HepG2 (cell line): ENCODE results near the gene HACD2. TPM values are rescaled to one million over a fixed set of nuclear protein-coding genes. Genes with fewer than 3 reads are reported as not detected.

Experiments used
- ATAC-seq: fragments of 200-7000 bp; cut with Tn5 transposase; 3 replicates; pipeline ENCODE4 v1.9.1; 2020; ENCODE audit warnings: mild to moderate bottlenecking, moderate library complexity
- BruUV-seq: library from RNA; stranded (reverse); fragments of 400-500 nt; replicated peaks from 2 replicates; lab custom pipeline; 2021; lab: Mats Ljungman, UMichigan
- CTCF ChIA-PET: fragments of 300-600 bp; formaldehyde crosslinking; extraction: SDS; loops from one replicate; lab custom pipeline; 2021; ENCODE audit warnings: low total read pairs, inconsistent platforms, low intra/inter-chr PET ratio; lab: Yijun Ruan, JAX
- POLR2A ChIA-PET: fragments of 350-600 bp; sonication (Branson Sonifier 250); formaldehyde crosslinking; loops from one replicate; lab custom pipeline; 2020; ENCODE audit warnings: antibody characterized with exemption, inconsistent platforms; lab: Yijun Ruan, JAX
- DNase-seq: peaks from one replicate; pipeline ENCODE4 v3.0.0-alpha.2; 2015; ENCODE audit warnings: low spot score
- FAIRE-seq: peaks from 3 replicates; lab custom pipeline; 2011; peaks lifted over from hg19 to GRCh38; lab: Jason Lieb, UNC
- H2AFZ ChIP-seq: one replicate; pipeline ENCODE4 v1.6.1; 2011; ENCODE audit warnings: low read length, inconsistent platforms
- H3K27ac ChIP-seq: fragments of 300-600 bp; 3 replicates; pipeline ENCODE4 v1.8.0; 2011; ENCODE audit warnings: mixed run types, mild to moderate bottlenecking, mixed read lengths, low read length, inconsistent platforms; ENCODE audit not compliant: insufficient read depth; ENCODE audit errors: extremely low read length
- H3K27me3 ChIP-seq, 2 experiments: fragments of 200-600 bp in 1 of 2; 2 replicates in 1 of 2; 3 replicates in 1 of 2; pipeline versions ENCODE4 v1.6.0 to v1.8.0; 2011; ENCODE audit warnings: low read length in 2 of 2, mild to moderate bottlenecking in 2 of 2, moderate library complexity in 2 of 2, inconsistent platforms in 1 of 2; ENCODE audit not compliant: insufficient read depth in 2 of 2, control insufficient read depth in 1 of 2
- H3K36me3 ChIP-seq, 2 experiments: fragments of 200-600 bp in 1 of 2; replicated peaks in 1 of 2; 2 replicates in 1 of 2; 3 replicates in 1 of 2; pipeline versions ENCODE4 v1.5.1 to v1.8.0; 2011; ENCODE audit warnings: low read length in 2 of 2, inconsistent platforms in 1 of 2; ENCODE audit not compliant: insufficient read depth in 2 of 2, control insufficient read depth in 1 of 2
- H3K4me1 ChIP-seq: 2 replicates; pipeline ENCODE4 v1.5.1; 2012; ENCODE audit warnings: low read length, inconsistent platforms; ENCODE audit not compliant: insufficient read depth
- H3K4me2 ChIP-seq: 2 replicates; pipeline ENCODE4 v1.6.0; 2011; ENCODE audit warnings: low read depth, low read length, inconsistent platforms
- H3K4me3 ChIP-seq, 3 experiments: fragments of 200-600 bp in 1 of 3; sonication (generic), shearing (Covaris generic) in 1 of 3; replicated peaks in 1 of 3; 2 replicates each; pipeline ENCODE4 v1.5.1; 2011 to 2016; ENCODE audit warnings: low read length in 3 of 3, inconsistent platforms in 2 of 3, low read depth in 2 of 3, mild to moderate bottlenecking in 2 of 3, control low read depth in 1 of 3, mixed read lengths in 1 of 3; ENCODE audit not compliant: insufficient read depth in 1 of 3
- H3K79me2 ChIP-seq: one replicate; pipeline ENCODE4 v1.6.1; 2011; ENCODE audit warnings: low read length, inconsistent platforms; ENCODE audit not compliant: insufficient read depth
- H3K9ac ChIP-seq: 2 replicates; pipeline ENCODE4 v1.6.0; 2011; ENCODE audit warnings: mild to moderate bottlenecking, low read depth, low read length, inconsistent platforms; ENCODE audit not compliant: insufficient read depth
- H3K9me3 ChIP-seq: 2 replicates; pipeline ENCODE4 v1.5.1; 2012; ENCODE audit warnings: mild to moderate bottlenecking, low read length
- H4K20me1 ChIP-seq: 2 replicates; pipeline ENCODE4 v1.6.0; 2011; ENCODE audit warnings: inconsistent platforms, mild to moderate bottlenecking, low read length, moderate library complexity; ENCODE audit not compliant: insufficient read depth
- BORCS8-MEF2B ChIP-seq: sonication (generic); formaldehyde crosslinking; IDR thresholded peaks from 2 replicates; pipeline ENCODE4 v1.8.0; 2022; ENCODE audit warnings: mild to moderate bottlenecking, missing genetic modification reagents
- FOXA3 ChIP-seq: IDR thresholded peaks from 2 replicates; pipeline ENCODE4 v1.6.1; 2016; ENCODE audit warnings: missing genetic modification reagents, missing compliant biosample characterization
- GTF2F1 ChIP-seq: fragments of 150-350 bp; IDR thresholded peaks from 2 replicates; pipeline ENCODE4 v1.6.1; 2014; ENCODE audit warnings: low read length
- SALL2 ChIP-seq: sonication (generic); formaldehyde crosslinking; IDR thresholded peaks from 2 replicates; pipeline ENCODE4 v1.8.1; 2023; ENCODE audit warnings: mild to moderate bottlenecking, missing genetic modification reagents, inconsistent platforms
- TBX3 ChIP-seq: fragments of 450-650 bp; IDR thresholded peaks from 2 replicates; pipeline ENCODE4 v1.6.1; 2017; ENCODE audit warnings: antibody characterized with exemption, mild to moderate bottlenecking, inconsistent platforms, borderline replicate concordance
- ZFYVE20 ChIP-seq: sonication (generic); formaldehyde crosslinking; IDR thresholded peaks from 2 replicates; pipeline ENCODE4 v1.8.0; 2023; ENCODE audit warnings: low read depth, mild to moderate bottlenecking, moderate library complexity, missing genetic modification reagents, borderline replicate concordance
- ZNF101 ChIP-seq: sonication (generic); formaldehyde crosslinking; IDR thresholded peaks from 2 replicates; pipeline ENCODE4 v1.4.0; 2020; ENCODE audit warnings: mild to moderate bottlenecking, low read depth, missing genetic modification reagents, borderline replicate concordance
- ZNF143 ChIP-seq: sonication (generic); formaldehyde crosslinking; IDR thresholded peaks from 2 replicates; pipeline ENCODE4 v1.4.0; 2020; ENCODE audit warnings: missing genetic modification reagents
- ZNF337 ChIP-seq: sonication (generic); formaldehyde crosslinking; IDR thresholded peaks from 2 replicates; pipeline ENCODE4 v1.5.1; 2020; ENCODE audit warnings: missing genetic modification reagents, low read depth, mild to moderate bottlenecking, borderline replicate concordance
- ZNF616 ChIP-seq: sonication (generic); formaldehyde crosslinking; IDR thresholded peaks from 2 replicates; pipeline ENCODE4 v1.5.0; 2020; ENCODE audit warnings: low read depth, mild to moderate bottlenecking, missing genetic modification reagents
- ZSCAN22 ChIP-seq: sonication (generic); formaldehyde crosslinking; IDR thresholded peaks from 2 replicates; pipeline ENCODE4 v1.4.0; 2020; ENCODE audit warnings: mild to moderate bottlenecking, missing genetic modification reagents
- WGBS: methylation state at CpG from one replicate; pipeline ENCODE4 v1.1.6; 2017; ENCODE audit warnings: low lambda C conversion rate; 5-methylcytosine and 5-hydroxymethylcytosine counted together
- in situ Hi-C: cut with HindIII; loops from 2 replicates; pipeline ENCODE4 v1.10.0; 2017; ENCODE audit warnings: low pct_unique_long_range_greater_than_20kb; ENCODE audit not compliant: extremely low pct_ligation_motif_present
- intact Hi-C: fragments of 100-400 bp; cut with micrococcal nuclease; formaldehyde crosslinking; loops from one replicate; pipeline ENCODE4 v1.10.0; 2022; ENCODE audit not compliant: unreplicated experiment
- polyA plus RNA-seq, 8 experiments: library from polyadenylated mRNA; depleted of rRNA in 3 of 8; stranded (reverse) in 7 of 8; unstranded in 1 of 8; fragments of >200 nt; fragmentation: Illumina TruSeq in 4 of 8; extraction: Trizol in 4 of 8; gene quantifications; 2 replicates each; pipeline versions ENCODE4 v1.2.1 to v1.2.3, GENCODE V29; 2011 to 2016; ENCODE audit warnings: low read depth in 4 of 8, missing spikeins in 1 of 8, mixed read lengths in 1 of 8; ENCODE audit not compliant: insufficient read depth in 1 of 8
- total RNA-seq, 5 experiments: library from RNA; depleted of rRNA; stranded (reverse); fragments of >200 nt; fragmentation: Illumina TruSeq; extraction: Trizol; gene quantifications; 2 replicates each; pipeline ENCODE4 v1.2.3, GENCODE V29; 2016; ENCODE audit warnings: low read depth in 1 of 5
- TF ChIP-seq, protein P1 (sequence below): sonication (generic); formaldehyde crosslinking; IDR thresholded peaks from 2 replicates; pipeline ENCODE4 v1.8.0; 2022; ENCODE audit warnings: mild to moderate bottlenecking, missing genetic modification reagents
- TF ChIP-seq, protein P2 (sequence below): sonication (generic); formaldehyde crosslinking; conservative IDR thresholded peaks from 2 replicates; pipeline ENCODE4 v1.5.0; 2020; ENCODE audit warnings: missing genetic modification reagents
- TF ChIP-seq, protein P3 (sequence below): sonication (generic); formaldehyde crosslinking; IDR thresholded peaks from 2 replicates; pipeline ENCODE4 v1.9.0; 2021; ENCODE audit warnings: missing genetic modification reagents, mild to moderate bottlenecking, borderline replicate concordance
- TF ChIP-seq, protein P4 (sequence below): sonication (generic); formaldehyde crosslinking; IDR thresholded peaks from 2 replicates; pipeline ENCODE4 v1.8.0; 2022; ENCODE audit warnings: missing genetic modification reagents, mild to moderate bottlenecking, moderate library complexity, borderline replicate concordance

The HACD2 gene
- total and polyA plus RNA-seq, 2 of the 13 experiments (the other 11 are each of a cell fraction or from before 2014, with no cell fraction given) = 47.0 to 50.4 TPM

DNA sequence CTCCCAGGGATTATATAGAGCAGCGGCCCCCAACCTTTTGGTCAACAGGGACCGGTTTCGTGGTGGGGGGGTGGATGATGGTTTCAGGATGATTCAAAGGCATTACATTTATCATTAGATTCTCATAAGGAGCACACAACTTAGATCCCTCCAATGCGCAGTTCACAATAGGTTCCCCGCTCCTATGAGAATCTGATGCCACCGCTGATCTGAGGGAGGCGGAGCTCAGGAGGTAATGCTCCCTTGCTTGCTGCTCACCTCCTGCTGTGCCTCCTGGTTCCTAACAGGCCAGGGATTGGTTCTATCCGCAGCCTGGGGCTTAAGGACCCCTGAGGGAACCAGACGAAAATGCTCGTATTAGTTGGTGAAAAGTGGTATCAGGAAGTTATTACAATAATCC lies 1.3 kb upstream of the HACD2 start (continued):
- TF ChIP-seq ZSCAN22 (CRISPR knock-in tag) = peak; percentile 94

DNA sequence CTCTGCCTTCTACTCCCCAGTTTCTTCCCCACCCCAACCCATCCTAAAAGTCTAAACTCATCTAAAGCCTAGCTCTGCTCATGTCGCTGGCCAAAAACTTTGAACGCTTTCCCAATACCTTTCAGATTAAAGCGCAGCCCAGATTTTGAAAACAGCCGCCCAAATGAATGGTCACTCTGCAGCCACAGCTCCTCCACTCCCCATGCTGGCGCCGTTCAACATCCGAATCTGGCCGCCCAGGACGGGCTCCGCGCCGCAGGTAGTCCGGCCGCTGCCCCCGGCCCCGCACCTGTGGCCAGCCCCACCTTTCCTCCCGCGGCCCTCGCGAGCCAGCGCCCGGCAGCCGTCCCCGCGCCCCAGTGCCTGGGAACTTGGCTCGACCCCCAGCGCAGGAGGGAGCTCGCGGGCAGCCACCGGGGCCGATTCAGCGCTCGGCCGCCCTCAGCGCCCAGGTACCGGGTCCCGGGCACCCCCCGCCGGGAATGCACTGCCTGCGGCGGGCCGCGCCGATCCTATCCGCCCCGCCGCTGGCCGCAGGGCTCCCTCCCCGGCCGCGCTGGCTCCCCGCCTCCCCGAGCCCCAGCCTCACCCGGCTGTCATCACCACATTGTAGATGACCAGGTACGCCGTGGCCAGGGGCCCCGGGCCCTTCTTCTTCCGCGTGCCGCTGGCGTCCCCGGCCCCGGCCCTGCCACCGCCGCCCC lies 417 bp downstream of the HACD2 start:
- in situ Hi-C loops = no loop called here
- BruUV-seq = no TSS peak
- DNase-seq (no peak), ATAC-seq (peak; percentile 66), FAIRE-seq (no peak)
- Histone ChIP-seq H3K9ac (peak overlapping the region; percentile 93), H3K27ac (peak overlapping the region; percentile 97), H2AFZ (no peak overlapping the region), H3K4me3 (peak overlapping the region; percentile 89 to 98 (median 91)), H3K36me3 (peaks cover 5 to 9% of the 10 kb centered on the region in 2 experiments; a peak in 3 of 5 replicates), H3K4me2 (peak overlapping the region; percentile 89), H3K79me2 (peaks cover 56% of the 10 kb centered on the region), H3K9me3 (0 out of 2 replicates have a peak, but pooled peaks cover under 1% of the 10 kb centered on the region), H3K27me3 (no peaks in the 10 kb centered on the region; a peak in 1 of 5 replicates), H3K4me1 (peaks cover 45% of the 10 kb centered on the region), H4K20me1 (no peaks in the 10 kb centered on the region)
- intact Hi-C loops = no loop called here
- 2% methylated on average over 22 of the region's 65 CpGs for WGBS
- CTCF ChIA-PET = interaction anchor here (2.1 kb wide), 1 partner anchor 58 kb away, joined by 12 read pairs; no protein-coding TSS in a partner anchor
- POLR2A ChIA-PET = interaction anchor here (1.0 to 7.6 kb wide), 5 partner anchors 18 to 58 kb away, joined by 3 to 88 read pairs (median 4); no protein-coding TSS in a partner anchor
- TF ChIP-seq, protein P1, sequence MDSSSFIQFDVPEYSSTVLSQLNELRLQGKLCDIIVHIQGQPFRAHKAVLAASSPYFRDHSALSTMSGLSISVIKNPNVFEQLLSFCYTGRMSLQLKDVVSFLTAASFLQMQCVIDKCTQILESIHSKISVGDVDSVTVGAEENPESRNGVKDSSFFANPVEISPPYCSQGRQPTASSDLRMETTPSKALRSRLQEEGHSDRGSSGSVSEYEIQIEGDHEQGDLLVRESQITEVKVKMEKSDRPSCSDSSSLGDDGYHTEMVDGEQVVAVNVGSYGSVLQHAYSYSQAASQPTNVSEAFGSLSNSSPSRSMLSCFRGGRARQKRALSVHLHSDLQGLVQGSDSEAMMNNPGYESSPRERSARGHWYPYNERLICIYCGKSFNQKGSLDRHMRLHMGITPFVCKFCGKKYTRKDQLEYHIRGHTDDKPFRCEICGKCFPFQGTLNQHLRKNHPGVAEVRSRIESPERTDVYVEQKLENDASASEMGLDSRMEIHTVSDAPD (CRISPR knock-in tag) = no peak
- TF ChIP-seq, protein P2, sequence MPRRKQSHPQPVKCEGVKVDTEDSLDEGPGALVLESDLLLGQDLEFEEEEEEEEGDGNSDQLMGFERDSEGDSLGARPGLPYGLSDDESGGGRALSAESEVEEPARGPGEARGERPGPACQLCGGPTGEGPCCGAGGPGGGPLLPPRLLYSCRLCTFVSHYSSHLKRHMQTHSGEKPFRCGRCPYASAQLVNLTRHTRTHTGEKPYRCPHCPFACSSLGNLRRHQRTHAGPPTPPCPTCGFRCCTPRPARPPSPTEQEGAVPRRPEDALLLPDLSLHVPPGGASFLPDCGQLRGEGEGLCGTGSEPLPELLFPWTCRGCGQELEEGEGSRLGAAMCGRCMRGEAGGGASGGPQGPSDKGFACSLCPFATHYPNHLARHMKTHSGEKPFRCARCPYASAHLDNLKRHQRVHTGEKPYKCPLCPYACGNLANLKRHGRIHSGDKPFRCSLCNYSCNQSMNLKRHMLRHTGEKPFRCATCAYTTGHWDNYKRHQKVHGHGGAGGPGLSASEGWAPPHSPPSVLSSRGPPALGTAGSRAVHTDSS = no peak
- no peak for TF ChIP-seq ZFYVE20
- TF ChIP-seq ZNF616 (CRISPR knock-in tag) = no peak
- TF ChIP-seq GTF2F1 = no peak
- TF ChIP-seq ZNF101 (CRISPR knock-in tag) = no peak
- TF ChIP-seq, protein P3, sequence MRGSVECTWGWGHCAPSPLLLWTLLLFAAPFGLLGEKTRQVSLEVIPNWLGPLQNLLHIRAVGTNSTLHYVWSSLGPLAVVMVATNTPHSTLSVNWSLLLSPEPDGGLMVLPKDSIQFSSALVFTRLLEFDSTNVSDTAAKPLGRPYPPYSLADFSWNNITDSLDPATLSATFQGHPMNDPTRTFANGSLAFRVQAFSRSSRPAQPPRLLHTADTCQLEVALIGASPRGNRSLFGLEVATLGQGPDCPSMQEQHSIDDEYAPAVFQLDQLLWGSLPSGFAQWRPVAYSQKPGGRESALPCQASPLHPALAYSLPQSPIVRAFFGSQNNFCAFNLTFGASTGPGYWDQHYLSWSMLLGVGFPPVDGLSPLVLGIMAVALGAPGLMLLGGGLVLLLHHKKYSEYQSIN (CRISPR knock-in tag) = no peak
- no peak for TF ChIP-seq BORCS8-MEF2B (CRISPR knock-in tag)
- TF ChIP-seq, protein P4, sequence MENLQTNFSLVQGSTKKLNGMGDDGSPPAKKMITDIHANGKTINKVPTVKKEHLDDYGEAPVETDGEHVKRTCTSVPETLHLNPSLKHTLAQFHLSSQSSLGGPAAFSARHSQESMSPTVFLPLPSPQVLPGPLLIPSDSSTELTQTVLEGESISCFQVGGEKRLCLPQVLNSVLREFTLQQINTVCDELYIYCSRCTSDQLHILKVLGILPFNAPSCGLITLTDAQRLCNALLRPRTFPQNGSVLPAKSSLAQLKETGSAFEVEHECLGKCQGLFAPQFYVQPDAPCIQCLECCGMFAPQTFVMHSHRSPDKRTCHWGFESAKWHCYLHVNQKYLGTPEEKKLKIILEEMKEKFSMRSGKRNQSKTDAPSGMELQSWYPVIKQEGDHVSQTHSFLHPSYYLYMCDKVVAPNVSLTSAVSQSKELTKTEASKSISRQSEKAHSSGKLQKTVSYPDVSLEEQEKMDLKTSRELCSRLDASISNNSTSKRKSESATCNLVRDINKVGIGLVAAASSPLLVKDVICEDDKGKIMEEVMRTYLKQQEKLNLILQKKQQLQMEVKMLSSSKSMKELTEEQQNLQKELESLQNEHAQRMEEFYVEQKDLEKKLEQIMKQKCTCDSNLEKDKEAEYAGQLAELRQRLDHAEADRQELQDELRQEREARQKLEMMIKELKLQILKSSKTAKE = no peak
- TF ChIP-seq SALL2 (CRISPR knock-in tag) = no peak; the same call in 1 of the 2 replicates
- TF ChIP-seq FOXA3 (CRISPR knock-in tag) = no peak
- no peak for TF ChIP-seq ZNF143
- peak; percentile 32; the same call in 1 of the 2 replicates for TF ChIP-seq ZNF337 (CRISPR knock-in tag)
- no peak for TF ChIP-seq TBX3
